IMR-90 (cell line): ENCODE results near the gene RTL5. TPM values are rescaled to one million over a fixed set of nuclear protein-coding genes. Genes with fewer than 3 reads are reported as not detected.

Experiments
- ELK1 ChIP-seq: fragments of 150-350 bp; IDR thresholded peaks from 2 replicates; pipeline ENCODE4 v1.6.1; 2016; ENCODE audit warnings: low read depth, mild to moderate bottlenecking, low read length, moderate library complexity, borderline replicate concordance
- MAZ ChIP-seq: IDR thresholded peaks from 2 replicates; pipeline ENCODE4 v1.6.1; 2012; ENCODE audit warnings: low read depth, mild to moderate bottlenecking, low read length, improper control_type of control experiment, moderate library complexity, borderline replicate concordance
- POLR2A ChIP-seq: IDR thresholded peaks from 2 replicates; pipeline ENCODE4 v1.6.1; 2012; ENCODE audit warnings: mild to moderate bottlenecking, low read depth, low read length
- RFX5 ChIP-seq: IDR thresholded peaks from 2 replicates; pipeline ENCODE4 v1.8.0; 2012; ENCODE audit warnings: low read depth, mild to moderate bottlenecking, low read length, moderate library complexity
- polyA plus RNA-seq, 3 experiments: library from polyadenylated mRNA; depleted of rRNA; stranded (reverse); fragments of >200 nt; gene quantifications; 2 replicates each; pipeline ENCODE4 v1.2.3, GENCODE V29; 2012; ENCODE audit warnings: low replicate concordance in 1 of 3
- total RNA-seq: library from RNA; depleted of rRNA; stranded (reverse); fragments of >200 nt; gene quantifications from 2 replicates; pipeline ENCODE4 v1.2.3, GENCODE V29; 2012

Gene RTL5
- total and polyA plus RNA-seq, 2 of the 4 experiments (the other 2 are of a cell fraction) = 0.90 to 2.5 TPM

- TF ChIP-seq ELK1 (no peak), POLR2A (no peak), MAZ (no peak), RFX5 (no peak)
Measured at GRCh38 chrX:72124540-72125201, 7.0 kb downstream of the RTL5 start (continued).
